ENCODE results near the gene SLC25A21.
"Not testable (repeated sequence)": the region's sequence is repeated elsewhere in the genome, so short reads cannot be mapped to it uniquely, and the experiment has no call there.

Gene SLC25A21

DNA sequence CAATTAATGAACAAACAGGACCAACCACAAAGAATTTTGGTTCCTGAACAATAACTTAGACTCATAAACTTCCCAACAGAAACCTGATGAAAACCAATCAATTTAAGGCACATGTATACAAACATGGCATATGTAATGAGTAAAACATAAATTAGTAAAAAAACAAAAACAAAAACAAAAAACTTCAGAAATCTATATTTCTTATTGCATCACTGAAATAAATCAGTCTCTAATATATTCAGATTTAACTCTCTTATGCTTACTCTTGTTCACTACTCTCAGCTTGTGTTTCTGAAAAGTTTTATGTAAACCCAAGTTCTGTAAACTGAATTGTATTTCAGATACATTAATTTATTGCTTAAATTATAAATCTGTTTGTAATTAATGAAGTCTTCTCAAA is 233.7 kb downstream of the SLC25A21 start:
- no peak for DNase-seq

- no peak for DNase-seq
These were observed 236.3 kb downstream of the SLC25A21 start for GRCh38 chr14:36935976-36936678.

DNA sequence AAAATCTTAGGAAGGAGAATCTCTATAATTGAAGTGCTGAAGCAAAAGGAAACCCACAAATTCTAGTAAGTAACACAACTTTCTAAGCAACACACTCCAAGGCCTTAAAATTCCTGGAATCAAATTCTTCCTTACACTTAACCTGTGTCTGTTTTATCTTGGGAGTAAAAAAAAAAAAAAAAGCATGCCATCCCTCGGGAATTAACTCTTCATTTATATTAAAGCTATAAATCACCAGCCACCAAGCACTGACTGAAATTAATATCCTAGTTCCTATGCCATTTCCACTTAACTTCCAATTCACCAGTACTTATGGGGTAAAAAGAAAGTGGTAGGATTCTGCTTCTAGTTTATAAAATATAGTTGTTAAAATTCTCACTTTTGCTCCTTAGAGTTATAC is 238.1 kb downstream of the SLC25A21 start:
- DNase-seq = no peak

DNA sequence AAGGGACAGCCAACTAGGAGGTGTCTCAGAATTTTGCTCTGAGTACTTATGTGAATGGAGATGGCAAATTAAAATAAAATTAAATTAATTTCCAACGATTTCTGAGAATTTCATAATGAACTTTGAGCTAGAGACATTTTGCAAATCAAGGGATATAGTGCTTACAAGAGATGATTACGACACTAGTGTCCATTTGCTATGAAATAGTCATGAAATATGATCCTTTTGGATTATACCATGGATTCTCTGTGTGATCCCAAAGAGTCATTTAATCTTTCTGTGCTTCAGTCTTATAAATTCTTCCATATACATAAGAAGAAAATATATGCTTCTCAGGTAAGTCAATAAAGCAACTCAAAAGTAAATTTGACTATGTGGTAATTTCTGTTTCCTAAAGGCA is 240.6 kb downstream of the SLC25A21 start:
- no peak for DNase-seq

- DNase-seq = no peak
These were observed 244.0 kb downstream of the SLC25A21 start for GRCh38 chr14:36928432-36928831.

- DNase-seq = no peak
These were observed 247.3 kb downstream of the SLC25A21 start for GRCh38 chr14:36925094-36925493.

DNA sequence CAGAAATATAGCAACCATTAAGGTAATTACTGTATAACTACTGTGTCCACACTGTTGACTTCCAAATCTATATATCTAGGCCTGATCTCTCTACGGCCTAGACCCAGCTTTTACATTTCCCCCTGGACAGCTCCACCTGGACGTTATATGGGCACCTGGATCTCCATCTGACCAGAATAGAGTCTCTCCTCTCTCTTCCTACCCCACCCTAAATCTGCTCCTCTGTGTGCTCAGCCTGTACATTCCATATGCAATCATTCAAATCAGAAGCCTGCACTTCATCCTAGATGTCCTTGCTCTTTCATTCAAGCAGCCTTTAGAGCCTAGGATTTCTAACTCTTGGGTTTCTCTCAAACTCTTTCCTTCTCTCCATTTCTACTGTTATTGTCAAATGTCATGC is 255.7 kb downstream of the SLC25A21 start:
- no peak for DNase-seq

DNA sequence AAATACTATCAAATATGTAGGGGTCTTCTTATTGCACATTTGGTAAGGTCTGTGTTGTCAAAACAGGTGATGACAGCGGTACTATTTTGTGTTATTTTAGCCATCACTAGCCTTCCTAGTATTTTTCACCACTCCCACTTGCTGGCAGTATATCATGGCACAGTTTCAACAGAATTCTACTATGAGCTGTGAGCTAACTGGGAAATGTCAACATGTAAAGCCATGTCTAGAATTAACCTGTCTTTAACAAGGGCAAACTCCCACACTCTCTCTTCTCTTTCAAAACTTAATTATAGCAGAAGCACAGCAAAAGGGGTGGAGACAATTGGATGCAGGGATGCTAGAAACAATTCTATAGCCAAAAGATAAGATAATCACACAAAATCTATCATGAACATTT is 257.3 kb downstream of the SLC25A21 start:
- no peak for DNase-seq

DNA sequence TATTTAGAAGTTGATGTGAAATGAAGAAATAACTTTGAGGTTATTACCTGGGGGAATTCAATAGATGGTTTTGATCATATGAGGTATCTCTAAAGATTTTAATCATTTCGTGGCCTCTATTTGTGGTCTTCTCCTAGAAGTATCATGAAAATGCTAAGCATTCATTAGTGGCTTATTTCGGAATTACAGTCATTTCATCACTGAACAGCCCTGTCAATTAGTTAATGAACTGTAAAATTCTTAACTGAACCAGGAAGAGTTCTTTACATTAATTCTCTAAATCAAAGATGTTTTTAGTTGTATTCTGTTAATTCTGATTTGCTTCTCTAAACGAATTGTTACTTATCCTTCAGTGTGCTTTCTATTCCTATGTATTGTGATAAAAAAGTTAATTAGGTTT is 261.8 kb downstream of the SLC25A21 start:
- DNase-seq = no peak

GRCh38 chr14:36905272-36905888 is 267.0 kb downstream of the SLC25A21 start:
- DNase-seq = no peak

- DNase-seq = no peak
These were observed 270.5 kb downstream of the SLC25A21 start for GRCh38 chr14:36901861-36902260.

DNA sequence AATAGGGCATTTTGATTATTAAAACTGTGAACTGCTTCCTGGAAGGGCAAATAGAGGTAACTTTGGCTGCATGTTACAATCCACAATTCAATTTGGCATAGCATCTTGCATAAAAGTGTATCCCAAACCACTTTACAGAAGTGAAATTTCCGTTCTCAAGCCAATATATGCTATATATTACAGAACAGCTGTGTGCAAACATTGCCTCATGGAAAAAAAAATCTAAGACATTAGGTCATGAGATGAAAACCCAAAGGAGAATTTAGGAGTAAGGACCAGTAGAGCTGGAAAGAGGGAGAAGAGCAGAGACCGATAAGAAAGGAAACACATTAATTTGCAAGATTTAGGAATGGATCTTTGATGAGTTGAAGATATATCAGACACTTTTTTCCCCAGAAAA is 271.6 kb downstream of the SLC25A21 start:
- no peak for DNase-seq

DNA sequence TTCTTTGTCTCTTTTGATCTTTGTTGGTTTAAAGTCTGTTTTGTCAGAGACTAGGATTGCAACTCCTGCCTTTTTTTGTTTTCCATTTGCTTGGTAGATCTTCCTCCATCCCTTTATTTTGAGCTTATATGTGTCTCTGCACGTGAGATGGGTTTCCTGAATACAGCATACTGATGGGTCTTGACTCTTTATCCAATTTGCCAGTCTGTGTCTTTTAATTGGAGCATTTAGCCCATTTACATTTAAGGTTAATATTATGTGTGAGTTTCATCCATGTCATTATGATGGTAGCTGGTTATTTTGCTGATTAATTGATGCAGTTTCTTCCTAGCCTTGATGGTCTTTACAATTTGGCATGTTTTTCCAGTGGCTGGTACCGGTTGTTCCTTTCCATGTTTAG is 276.1 kb downstream of the SLC25A21 start:
- not testable (repeated sequence) for DNase-seq

DNA sequence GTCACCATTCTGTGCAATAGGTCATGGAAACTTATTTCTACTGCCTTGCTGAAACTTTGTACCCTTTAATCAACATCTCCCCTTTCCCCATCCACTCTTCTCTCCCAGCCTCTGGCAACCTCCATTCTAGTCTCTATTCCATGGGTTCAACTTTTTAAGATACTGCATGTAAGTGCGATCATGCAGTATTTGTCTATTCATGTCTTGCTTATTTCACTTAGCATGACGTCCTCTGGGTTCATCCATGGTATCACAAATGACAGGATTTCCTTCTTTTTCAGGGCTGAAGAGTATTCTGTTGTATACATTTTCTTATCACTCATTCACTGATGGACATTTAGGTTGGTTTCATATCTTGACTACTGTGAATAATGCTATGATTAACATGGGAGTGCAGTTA is 288.4 kb downstream of the SLC25A21 start:
- DNase-seq = no peak

DNA sequence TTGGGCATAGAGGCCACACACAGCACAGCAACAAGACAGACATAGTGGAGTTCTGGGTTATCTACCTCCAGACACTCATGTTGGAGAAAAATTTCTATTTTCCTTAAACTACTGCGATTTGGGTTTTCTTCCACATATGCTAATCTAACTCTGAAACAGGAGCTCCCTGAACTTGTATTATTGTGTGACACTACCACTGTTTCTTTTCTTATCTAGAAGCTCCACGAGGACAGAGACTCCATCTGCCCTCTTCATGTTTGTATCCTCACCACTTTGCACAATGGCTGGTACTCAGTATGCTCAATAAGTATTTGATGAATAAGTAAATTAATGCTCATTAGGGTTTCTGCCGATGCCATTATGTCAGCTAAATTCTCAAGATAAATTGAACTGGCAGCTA is 292.1 kb downstream of the SLC25A21 start:
- DNase-seq = no peak

GRCh38 chr14:36879558-36879957 is 292.8 kb downstream of the SLC25A21 start:
- no peak for DNase-seq

DNA sequence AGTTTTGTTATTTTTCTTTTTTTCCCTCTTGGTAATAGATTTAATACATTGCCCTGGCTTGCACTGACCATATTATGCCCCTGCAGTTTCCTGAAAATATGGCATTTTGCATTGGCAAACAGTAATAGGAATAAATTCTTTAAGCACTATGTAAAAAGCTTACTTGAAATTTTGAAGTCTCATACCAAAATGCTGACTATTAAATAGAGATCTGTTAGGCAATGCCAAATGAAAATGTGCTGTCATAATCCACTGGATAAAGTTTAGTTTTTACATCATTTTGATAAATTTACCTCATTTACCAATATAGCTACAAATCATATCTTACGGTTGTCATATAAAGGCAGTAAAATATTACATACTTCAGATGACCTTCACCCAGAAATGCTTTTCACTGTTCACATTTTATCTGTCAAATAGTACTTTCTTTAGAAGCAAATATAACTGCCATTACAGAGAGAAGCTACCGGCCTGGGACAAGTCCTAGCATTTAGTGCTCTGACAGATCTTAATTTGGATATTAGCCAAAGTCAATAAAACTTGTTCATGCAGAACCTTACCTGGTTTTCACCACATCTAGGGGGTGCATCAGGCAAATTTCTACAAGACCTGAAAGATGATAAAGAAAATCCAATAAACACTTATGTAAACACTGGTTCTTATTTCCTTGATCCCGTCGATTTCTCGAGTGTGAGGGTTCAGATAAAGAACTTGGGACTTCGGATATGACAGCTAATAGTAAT is 297.8 kb downstream of the SLC25A21 start:
- DNase-seq = no peak

DNA sequence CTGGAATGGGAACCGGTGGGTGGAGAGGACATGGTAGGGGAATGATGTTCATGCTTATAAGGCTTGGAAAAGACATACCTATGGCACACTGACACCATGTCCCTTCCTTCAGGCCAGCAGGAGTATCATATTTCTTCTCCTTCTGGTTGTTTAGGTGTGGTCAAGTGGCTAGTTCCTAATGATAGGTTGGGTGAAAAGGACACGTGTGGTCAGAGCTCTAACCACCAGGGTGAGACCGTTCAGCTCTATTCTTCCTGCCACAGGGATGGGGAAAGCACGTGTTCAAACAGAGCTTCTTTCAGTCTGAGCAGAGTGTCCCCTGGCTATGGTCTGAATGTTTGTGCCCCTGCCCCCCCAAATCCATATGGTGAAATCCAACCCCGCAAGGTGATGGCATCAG is 301.6 kb downstream of the SLC25A21 start:
- DNase-seq = no peak

GRCh38 chr14:36869125-36869524 is 303.3 kb downstream of the SLC25A21 start:
- DNase-seq = no peak

GRCh38 chr14:36866867-36867266 is 305.5 kb downstream of the SLC25A21 start:
- no peak for DNase-seq

DNA sequence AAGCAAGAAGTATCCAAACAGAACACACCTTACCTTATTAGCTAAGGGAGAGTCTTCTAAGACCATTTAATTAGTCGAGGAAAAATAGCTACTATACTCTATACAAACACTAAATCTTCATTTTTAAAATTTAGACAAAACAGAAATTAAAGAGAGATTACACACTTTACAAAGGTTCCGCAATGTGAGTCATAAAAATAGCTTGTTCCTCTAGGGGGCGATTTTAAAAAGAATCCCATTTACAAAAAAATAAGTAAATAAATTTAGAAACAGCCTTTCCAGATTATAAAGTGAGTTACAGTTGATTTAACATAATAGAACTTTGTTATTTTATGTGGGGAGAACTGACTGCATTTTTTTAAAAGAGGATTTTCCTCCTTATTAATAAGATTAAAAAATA is 309.1 kb downstream of the SLC25A21 start:
- no peak for DNase-seq

- DNase-seq = not testable (repeated sequence)
These were observed 310.2 kb downstream of the SLC25A21 start for GRCh38 chr14:36862237-36862636.

DNA sequence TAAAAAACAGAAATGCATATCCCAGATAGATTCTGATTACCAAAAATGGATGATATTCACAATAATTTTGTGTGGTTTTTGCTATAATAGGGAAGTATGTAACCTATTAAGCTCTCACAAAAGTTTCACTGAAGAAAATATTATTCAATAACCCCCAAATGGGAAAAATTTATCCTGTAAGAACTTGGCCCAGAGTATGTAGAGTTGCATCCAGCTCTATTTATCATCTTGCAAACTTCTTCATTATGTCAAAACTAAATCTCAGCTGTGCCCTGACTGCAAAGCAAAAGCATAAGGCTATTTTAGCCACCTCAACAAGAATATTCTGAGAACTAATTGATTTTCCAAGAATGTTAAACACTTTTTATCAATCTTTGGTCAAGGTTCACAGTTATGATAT is 311.6 kb downstream of the SLC25A21 start:
- no peak for DNase-seq

DNA sequence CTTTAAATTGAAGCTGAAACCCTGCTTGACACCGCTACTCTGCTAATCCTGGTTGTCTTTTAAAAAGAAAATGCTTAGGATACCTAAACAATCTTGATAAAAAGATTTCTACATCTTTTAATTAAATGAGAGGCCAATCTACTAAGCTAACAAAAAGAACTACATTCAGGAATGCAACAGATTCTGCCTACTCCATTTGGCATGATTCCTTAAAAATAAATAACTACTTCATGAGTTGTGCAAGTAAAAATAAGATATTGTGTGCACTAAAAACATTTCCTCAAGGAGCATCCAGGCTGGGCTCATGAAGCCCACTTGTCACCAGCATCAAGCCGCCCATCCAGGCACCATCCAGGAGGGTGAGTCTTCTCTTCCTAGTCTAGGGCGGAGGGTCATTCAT is 313.3 kb downstream of the SLC25A21 start:
- DNase-seq = no peak

Data from C1 segment of cervical spinal cord (tissue), 14 donors.